ENCODE measurements around the gene CCNA2.

DNA sequence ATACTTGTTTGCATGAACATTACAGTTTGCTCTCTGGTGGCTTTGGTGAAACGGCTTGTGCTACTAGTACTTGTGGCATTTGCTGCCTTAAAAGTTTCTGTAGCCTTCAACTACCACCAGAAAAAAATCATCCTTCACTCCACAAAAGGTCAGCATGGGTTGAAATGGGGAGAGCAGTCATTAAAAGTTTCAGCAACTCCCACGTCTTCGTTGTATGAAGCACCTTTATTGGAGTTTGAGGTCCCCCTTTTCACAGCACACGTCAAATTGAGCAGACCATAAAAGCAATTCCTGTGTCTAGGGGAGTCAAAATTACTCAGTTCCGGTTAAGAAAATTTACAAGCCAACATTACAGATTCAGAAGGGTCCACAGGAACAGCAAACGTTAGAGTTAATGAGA is 23.0 kb upstream of the CCNA2 start:
- TF ChIP-seq, protein P1, sequence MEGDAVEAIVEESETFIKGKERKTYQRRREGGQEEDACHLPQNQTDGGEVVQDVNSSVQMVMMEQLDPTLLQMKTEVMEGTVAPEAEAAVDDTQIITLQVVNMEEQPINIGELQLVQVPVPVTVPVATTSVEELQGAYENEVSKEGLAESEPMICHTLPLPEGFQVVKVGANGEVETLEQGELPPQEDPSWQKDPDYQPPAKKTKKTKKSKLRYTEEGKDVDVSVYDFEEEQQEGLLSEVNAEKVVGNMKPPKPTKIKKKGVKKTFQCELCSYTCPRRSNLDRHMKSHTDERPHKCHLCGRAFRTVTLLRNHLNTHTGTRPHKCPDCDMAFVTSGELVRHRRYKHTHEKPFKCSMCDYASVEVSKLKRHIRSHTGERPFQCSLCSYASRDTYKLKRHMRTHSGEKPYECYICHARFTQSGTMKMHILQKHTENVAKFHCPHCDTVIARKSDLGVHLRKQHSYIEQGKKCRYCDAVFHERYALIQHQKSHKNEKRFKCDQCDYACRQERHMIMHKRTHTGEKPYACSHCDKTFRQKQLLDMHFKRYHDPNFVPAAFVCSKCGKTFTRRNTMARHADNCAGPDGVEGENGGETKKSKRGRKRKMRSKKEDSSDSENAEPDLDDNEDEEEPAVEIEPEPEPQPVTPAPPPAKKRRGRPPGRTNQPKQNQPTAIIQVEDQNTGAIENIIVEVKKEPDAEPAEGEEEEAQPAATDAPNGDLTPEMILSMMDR (IDR thresholded peaks at IDR 0.05): no peak
- no peak for TF ChIP-seq POLR2A (IDR thresholded peaks at IDR 0.05)
